ENCODE data around the gene C17orf107.
A peak's percentile ranks its signal among the peaks of the same experiment; 100 is the strongest.

Gene C17orf107

GRCh38 chr17:4950746-4951204 is 51.4 kb downstream of the C17orf107 start, which contains the start of gene ENO3:
Gene ENO3, plus strand, starts transcription at chr17:4951119. Its CDS starts 711 bp downstream, at chr17:4951830.
- peak within 1 kb of the TSS; percentile 95 for H3K4me2 ChIP-seq (ENCODE audit: low read length)
- H4K8ac ChIP-seq (ENCODE audit: low read depth, low read length), result peak within 1 kb of the TSS; percentile 77
- peak within 1 kb of the TSS; percentile 99 for H3K4ac ChIP-seq (ENCODE audit: low read depth, low read length)
- H3K23ac ChIP-seq (ENCODE audit: low read length), result peak within 1 kb of the TSS; percentile 94
- H3K4me1 ChIP-seq (ENCODE audit: control insufficient read depth, low read depth, low read length), result peaks cover 15% of the 10 kb centered on the region
- peak within 1 kb of the TSS; percentile 62 for H2BK120ac ChIP-seq (ENCODE audit: low read depth, low read length)
- H3K27ac ChIP-seq (ENCODE audit: low read depth, low read length), result peak within 1 kb of the TSS; percentile 99
- peak within 1 kb of the TSS; percentile 96 for H2BK5ac ChIP-seq (ENCODE audit: low read length)
- peak; percentile 35 for DNase-seq
- H4K5ac ChIP-seq (ENCODE audit: low read length), result no peak within 1 kb of the TSS
- peaks cover 4% of the 10 kb centered on the region for H3K79me1 ChIP-seq (ENCODE audit: low read length)
- H3K36me3 ChIP-seq (ENCODE audit: control insufficient read depth, insufficient read depth, low read length), result peaks cover 10% of the 10 kb centered on the region
- peaks cover 24% of the 10 kb centered on the region for H3K79me2 ChIP-seq (ENCODE audit: control insufficient read depth, insufficient read depth, low read length)
- H3K27me3 ChIP-seq (ENCODE audit: insufficient read depth, low read length, poor library complexity), result no peaks in the 10 kb centered on the region
- peak within 1 kb of the TSS; percentile 20 for H2BK15ac ChIP-seq (replicated peaks; ENCODE audit: low read depth)
- WGBS (ENCODE audit: extremely low coverage, insufficient coverage, low lambda C conversion rate), result no CpG with 5 or more reads among the region's 7 CpGs
- H3K56ac ChIP-seq (ENCODE audit: low read length), result peak within 1 kb of the TSS; percentile 98
- H3K4me3 ChIP-seq (ENCODE audit: low read length), result peak within 1 kb of the TSS; percentile 72
- H3K9ac ChIP-seq (ENCODE audit: low read length), result peak within 1 kb of the TSS; percentile 97
- peak within 1 kb of the TSS; percentile 82 for H2AK5ac ChIP-seq (ENCODE audit: low read length)
- peak within 1 kb of the TSS; percentile 99 for H3K18ac ChIP-seq (ENCODE audit: low read length)

DNA sequence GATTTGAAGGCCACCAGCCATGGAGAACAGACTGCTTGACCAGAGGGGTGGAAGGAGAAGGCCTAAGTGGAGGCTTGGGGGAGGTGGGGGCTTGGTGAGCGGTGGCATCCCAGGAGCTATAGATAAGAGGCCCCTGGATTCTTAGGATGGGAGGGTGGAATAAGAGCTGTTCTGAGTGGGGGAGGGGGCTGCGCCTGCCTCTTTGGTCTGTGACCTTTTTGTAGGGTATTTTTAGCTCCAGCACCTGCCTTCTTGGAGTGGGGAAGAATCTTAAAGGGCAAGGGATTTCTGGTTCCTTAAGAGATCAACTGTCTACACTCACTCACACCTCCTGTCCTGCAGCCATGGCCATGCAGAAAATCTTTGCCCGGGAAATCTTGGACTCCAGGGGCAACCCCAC is 52.1 kb downstream of the C17orf107 start:
- no peak overlapping the region for H3K23ac ChIP-seq (ENCODE audit: low read length)
- H3K36me3 ChIP-seq (ENCODE audit: control insufficient read depth, insufficient read depth, low read length), result peaks cover 4% of the 10 kb centered on the region
- peak overlapping the region; percentile 20 for H2BK15ac ChIP-seq (replicated peaks; ENCODE audit: low read depth)
- H3K56ac ChIP-seq (ENCODE audit: low read length), result peak overlapping the region; percentile 98
- H3K4me2 ChIP-seq (ENCODE audit: low read length), result peak overlapping the region; percentile 95
- no peak overlapping the region for H4K5ac ChIP-seq (ENCODE audit: low read length)
- peaks cover 17% of the 10 kb centered on the region for H3K79me2 ChIP-seq (ENCODE audit: control insufficient read depth, insufficient read depth, low read length)
- H2AK5ac ChIP-seq (ENCODE audit: low read length), result peak overlapping the region; percentile 78
- H2BK120ac ChIP-seq (ENCODE audit: low read depth, low read length), result peak overlapping the region; percentile 18
- DNase-seq, result peak; percentile 54
- no CpG with 5 or more reads among the region's 3 CpGs for WGBS (ENCODE audit: extremely low coverage, insufficient coverage, low lambda C conversion rate)
- peak overlapping the region; percentile 71 for H3K4ac ChIP-seq (ENCODE audit: low read depth, low read length)
- H3K9ac ChIP-seq (ENCODE audit: low read length), result peak overlapping the region; percentile 97
- no peaks in the 10 kb centered on the region for H3K27me3 ChIP-seq (ENCODE audit: insufficient read depth, low read length, poor library complexity)
- peak overlapping the region; percentile 65 for H3K18ac ChIP-seq (ENCODE audit: low read length)
- H2BK5ac ChIP-seq (ENCODE audit: low read length), result peak overlapping the region; percentile 56
- no peak overlapping the region for H4K8ac ChIP-seq (ENCODE audit: low read depth, low read length)
- H3K79me1 ChIP-seq (ENCODE audit: low read length), result peaks cover 2% of the 10 kb centered on the region
- H3K4me1 ChIP-seq (ENCODE audit: control insufficient read depth, low read depth, low read length), result peaks cover 11% of the 10 kb centered on the region
- peak overlapping the region; percentile 99 for H3K27ac ChIP-seq (ENCODE audit: low read depth, low read length)
- no peak overlapping the region for H3K4me3 ChIP-seq (ENCODE audit: low read length)

Measured in mesendoderm (in vitro differentiated cells).